HCT116 (cell line): Measurements from ENCODE around the gene RGS18. TPM values are rescaled to one million over a fixed set of nuclear protein-coding genes. Genes with fewer than 3 reads are reported as not detected.

Experiments used
- ATAC-seq: fragments of 200-7000 bp; cut with Tn5 transposase; 2 replicates; pipeline ENCODE4 v1.9.1; 2020; ENCODE audit warnings: mild to moderate bottlenecking, moderate library complexity
- BruUV-seq: library from RNA; stranded (reverse); fragments of 400-500 nt; replicated peaks from 2 replicates; lab custom pipeline; 2021; lab: Mats Ljungman, UMichigan
- CTCF ChIA-PET: fragments of 300-600 bp; sonication (Branson Sonifier 250); formaldehyde crosslinking; loops from one replicate; lab custom pipeline; 2021; ENCODE audit warnings: antibody characterized with exemption; lab: Charles Lee
- POLR2A ChIA-PET: fragments of 300-600, 350-600 bp; sonication (Branson Sonifier 250); formaldehyde crosslinking; loops from one replicate; lab custom pipeline; 2021; ENCODE audit warnings: antibody characterized with exemption; lab: Charles Lee
- RAD21 ChIA-PET, 2 experiments: fragments of 300-600 bp; sonication (Branson Sonifier 250); formaldehyde crosslinking; loops; one replicate each; lab custom pipeline; 2023; ENCODE audit warnings: low total read pairs in 2 of 2; ENCODE audit not compliant: uncharacterized antibody in 2 of 2, unreplicated experiment in 2 of 2, low non-redundant PET in 1 of 2; lab: Charles Lee
- DNase-seq: peaks from one replicate; pipeline ENCODE4 v3.0.0-alpha.2; 2010; ENCODE audit warnings: low read depth, low spot score
- H2AFZ ChIP-seq: fragments of 200-600 bp; shearing (Covaris generic), sonication (generic); 2 replicates; pipeline ENCODE4 v1.6.1; 2017; ENCODE audit warnings: low read depth, mixed run types, mixed read lengths, antibody characterized with exemption, low read length; ENCODE audit not compliant: poor library complexity, severe bottlenecking
- H3K27ac ChIP-seq: 2 replicates; pipeline ENCODE4 v1.5.1; 2012; ENCODE audit warnings: low read depth, low read length
- H3K27me3 ChIP-seq: fragments of 200-600 bp; sonication (generic); 2 replicates; pipeline ENCODE4 v1.6.1; 2016; ENCODE audit warnings: mixed run types, low read length, mixed read lengths; ENCODE audit not compliant: insufficient read depth
- H3K36me3 ChIP-seq, 2 experiments: fragments of 200-500 bp in 1 of 2; fragments of 200-600 bp in 1 of 2; sonication (Bioruptor generic) in 1 of 2; sonication (generic) in 1 of 2; 2 replicates each; pipeline versions ENCODE4 v1.5.1 to v1.6.1; 2014 to 2016; ENCODE audit warnings: low read length in 2 of 2, inconsistent platforms in 1 of 2, mixed read lengths in 1 of 2, mixed run types in 1 of 2; ENCODE audit not compliant: insufficient read depth in 2 of 2, control insufficient read depth in 1 of 2
- H3K4me1 ChIP-seq, 2 experiments: fragments of 200-600 bp in 1 of 2; sonication (generic) in 1 of 2; 2 replicates each; pipeline versions ENCODE4 v1.5.1 to v1.6.1; 2012 to 2017; ENCODE audit warnings: low read length in 2 of 2, inconsistent platforms in 1 of 2, mild to moderate bottlenecking in 1 of 2, mixed read lengths in 1 of 2, mixed run types in 1 of 2, moderate library complexity in 1 of 2; ENCODE audit not compliant: insufficient read depth in 2 of 2, control insufficient read depth in 1 of 2
- H3K4me2 ChIP-seq: fragments of 200-600 bp; sonication (generic); 2 replicates; pipeline ENCODE4 v1.6.1; 2017; ENCODE audit warnings: mixed run types, low read length, mixed read lengths
- H3K4me3 ChIP-seq, 2 experiments: fragments of 200-600 bp in 1 of 2; sonication (generic) in 1 of 2; replicated peaks in 1 of 2; 2 replicates each; pipeline ENCODE4 v1.5.1; 2011 to 2016; ENCODE audit warnings: low read length in 2 of 2, control low read depth in 1 of 2, low read depth in 1 of 2, mild to moderate bottlenecking in 1 of 2, mixed read lengths in 1 of 2, mixed run types in 1 of 2
- H3K79me2 ChIP-seq: fragments of 200-600 bp; sonication (generic); 2 replicates; pipeline ENCODE4 v1.6.1; 2017; ENCODE audit warnings: mild to moderate bottlenecking, mixed run types, low read length, moderate library complexity, mixed read lengths; ENCODE audit not compliant: insufficient read depth
- H3K9ac ChIP-seq: fragments of 200-600 bp; sonication (generic); 2 replicates; pipeline ENCODE4 v1.6.1; 2016; ENCODE audit warnings: low read length, mixed read lengths
- H3K9me2 ChIP-seq: fragments of 200-600 bp; sonication (generic), shearing (Covaris generic); 2 replicates; pipeline ENCODE4 v1.6.1; 2017; ENCODE audit warnings: mixed run types, mild to moderate bottlenecking, moderate library complexity; ENCODE audit not compliant: insufficient read depth
- H3K9me3 ChIP-seq, 2 experiments: fragments of 200-500 bp in 1 of 2; fragments of 200-600 bp in 1 of 2; sonication (Bioruptor generic) in 1 of 2; sonication (generic) in 1 of 2; 2 replicates each; pipeline ENCODE4 v1.6.1; 2014 to 2017; ENCODE audit warnings: low read length in 2 of 2, mixed read lengths in 2 of 2, inconsistent platforms in 1 of 2, low read depth in 1 of 2, mild to moderate bottlenecking in 1 of 2, mixed run types in 1 of 2, moderate library complexity in 1 of 2; ENCODE audit not compliant: control insufficient read depth in 1 of 2, insufficient read depth in 1 of 2
- H4K20me1 ChIP-seq: fragments of 200-600 bp; sonication (generic), shearing (Covaris generic); 2 replicates; pipeline ENCODE4 v1.6.1; 2017; ENCODE audit warnings: mixed run types, mild to moderate bottlenecking, moderate library complexity; ENCODE audit not compliant: insufficient read depth
- CEBPB ChIP-seq: IDR thresholded peaks from 2 replicates; pipeline ENCODE4 v1.6.1; 2012; ENCODE audit warnings: low read depth
- EGR1 ChIP-seq: IDR thresholded peaks from 2 replicates; pipeline ENCODE4 v1.6.1; 2012; ENCODE audit warnings: low read depth
- ELF1 ChIP-seq: IDR thresholded peaks from 2 replicates; pipeline ENCODE4 v1.6.1; 2012; ENCODE audit warnings: low read depth, borderline replicate concordance
- EZH2 ChIP-seq: fragments of 200-600 bp; sonication (generic); IDR thresholded peaks from 2 replicates; pipeline ENCODE4 v1.6.1; 2017; ENCODE audit warnings: antibody characterized with exemption, mixed run types
- EZH2phosphoT487 ChIP-seq: fragments of 200-600 bp; IDR thresholded peaks from 2 replicates; pipeline ENCODE4 v1.6.1; 2018; ENCODE audit warnings: antibody characterized with exemption, borderline replicate concordance
- JUND ChIP-seq: IDR thresholded peaks from 2 replicates; pipeline ENCODE4 v1.6.1; 2012
- POLR2AphosphoS5 ChIP-seq: IDR thresholded peaks from 2 replicates; pipeline ENCODE4 v1.6.1; 2011; ENCODE audit warnings: mild to moderate bottlenecking, low read depth, low read length, moderate library complexity
- TCF7L2 ChIP-seq: IDR thresholded peaks from 2 replicates; pipeline ENCODE4 v1.7.0; 2011; ENCODE audit warnings: borderline replicate concordance, inconsistent platforms; ENCODE audit not compliant: insufficient read depth, insufficient read length; ENCODE audit errors: extremely low read depth
- YY1 ChIP-seq: IDR thresholded peaks from 2 replicates; pipeline ENCODE4 v1.6.1; 2011; ENCODE audit warnings: low read length, low read depth, moderate library complexity, mild to moderate bottlenecking; ENCODE audit not compliant: insufficient replicate concordance; ENCODE audit errors: extremely low read depth
- ZNF274 ChIP-seq: fragments of 200-500 bp; sonication (Bioruptor generic); IDR thresholded peaks from 2 replicates; pipeline ENCODE4 v1.6.1; 2014; ENCODE audit warnings: mild to moderate bottlenecking, low read depth, low read length, inconsistent platforms
- intact Hi-C: fragments of 100-400 bp; cut with micrococcal nuclease; formaldehyde crosslinking; loops from 2 replicates; pipeline ENCODE4 v1.10.0; 2022
- total RNA-seq: library from RNA; stranded (reverse); gene quantifications from one replicate; pipeline ENCODE4 v1.2.1, GENCODE V29; 2021; ENCODE audit not compliant: unreplicated experiment
- TF ChIP-seq, protein P1 (sequence below): IDR thresholded peaks from 2 replicates; pipeline ENCODE4 v1.6.1; 2011; ENCODE audit warnings: mild to moderate bottlenecking, low read length, moderate library complexity; ENCODE audit not compliant: insufficient replicate concordance; ENCODE audit errors: extremely low read depth

Gene RGS18
- total RNA-seq, 1 experiment from 2014 or later, result not detected

DNA sequence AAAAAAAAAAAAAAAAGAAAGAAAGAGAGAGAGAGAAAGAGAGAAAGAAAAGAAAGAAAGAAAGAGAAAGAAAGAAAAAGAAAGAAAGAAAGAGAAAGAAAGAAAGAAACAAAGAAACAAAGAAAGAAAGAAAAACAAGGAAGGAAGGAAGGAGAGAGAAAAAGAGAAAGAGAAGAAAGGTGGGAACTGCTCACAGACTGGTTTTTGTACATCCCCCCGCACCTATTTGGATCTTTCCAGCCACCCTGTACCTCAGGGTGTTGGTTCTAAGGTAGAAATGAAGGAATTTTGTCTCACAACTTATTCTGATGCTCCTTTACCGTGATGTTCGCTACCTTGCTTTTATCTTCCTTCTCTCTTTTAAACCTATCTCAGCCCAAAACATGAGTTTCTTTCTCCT, 43.3 kb upstream of the RGS18 start (continued):
- TF ChIP-seq ZNF274, result no peak

DNA sequence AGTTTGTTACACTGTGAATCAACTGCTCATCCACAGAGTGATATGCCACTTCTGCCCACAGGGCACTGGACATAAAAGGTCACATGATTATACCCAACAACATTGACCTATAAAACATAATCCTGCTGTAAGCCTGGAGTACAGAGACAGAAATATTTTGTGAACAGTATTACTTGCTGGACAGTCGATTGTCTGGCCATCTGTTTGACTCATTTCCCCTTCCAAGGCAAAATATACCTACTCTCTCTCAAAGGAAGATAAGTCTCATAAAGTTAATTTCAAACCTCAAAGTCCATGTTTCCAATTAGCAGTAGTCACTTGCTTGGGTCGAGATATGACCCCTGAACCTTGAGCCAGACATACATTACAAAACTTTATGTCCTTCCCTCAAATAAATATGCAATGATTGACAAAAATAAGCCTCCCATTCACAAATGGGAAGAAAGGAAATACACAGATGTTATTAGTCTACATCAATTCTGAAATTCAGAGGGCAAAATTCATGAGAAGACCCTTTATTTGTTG, 39.3 kb upstream of the RGS18 start:
- no peaks in the 10 kb centered on the region for H3K79me2 ChIP-seq
- no peak overlapping the region for H3K27ac ChIP-seq
- ChIA-PET POLR2A (no interaction called here), RAD21 (no interaction called here), CTCF (no interaction called here)
- H3K27me3 ChIP-seq, result no peaks in the 10 kb centered on the region
- H3K36me3 ChIP-seq, result no peaks in the 10 kb centered on the region
- DNase-seq, result no peak
- no peak overlapping the region for H2AFZ ChIP-seq
- H3K4me1 ChIP-seq, result no peaks in the 10 kb centered on the region
- no peak overlapping the region for H3K4me3 ChIP-seq
- no peak for TF ChIP-seq YY1
- TF ChIP-seq JUND, result no peak
- no peak for TF ChIP-seq ELF1
- no peak for TF ChIP-seq EGR1
- no peak for TF ChIP-seq ZNF274
- no peak for TF ChIP-seq TCF7L2
- TF ChIP-seq, protein P1, sequence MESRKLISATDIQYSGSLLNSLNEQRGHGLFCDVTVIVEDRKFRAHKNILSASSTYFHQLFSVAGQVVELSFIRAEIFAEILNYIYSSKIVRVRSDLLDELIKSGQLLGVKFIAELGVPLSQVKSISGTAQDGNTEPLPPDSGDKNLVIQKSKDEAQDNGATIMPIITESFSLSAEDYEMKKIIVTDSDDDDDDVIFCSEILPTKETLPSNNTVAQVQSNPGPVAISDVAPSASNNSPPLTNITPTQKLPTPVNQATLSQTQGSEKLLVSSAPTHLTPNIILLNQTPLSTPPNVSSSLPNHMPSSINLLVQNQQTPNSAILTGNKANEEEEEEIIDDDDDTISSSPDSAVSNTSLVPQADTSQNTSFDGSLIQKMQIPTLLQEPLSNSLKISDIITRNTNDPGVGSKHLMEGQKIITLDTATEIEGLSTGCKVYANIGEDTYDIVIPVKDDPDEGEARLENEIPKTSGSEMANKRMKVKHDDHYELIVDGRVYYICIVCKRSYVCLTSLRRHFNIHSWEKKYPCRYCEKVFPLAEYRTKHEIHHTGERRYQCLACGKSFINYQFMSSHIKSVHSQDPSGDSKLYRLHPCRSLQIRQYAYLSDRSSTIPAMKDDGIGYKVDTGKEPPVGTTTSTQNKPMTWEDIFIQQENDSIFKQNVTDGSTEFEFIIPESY, result no peak
- no peak for TF ChIP-seq POLR2AphosphoS5
- TF ChIP-seq EZH2phosphoT487, result no peak
- TF ChIP-seq EZH2, result no peak
- no peak for TF ChIP-seq CEBPB
- ATAC-seq, result no peak
- no peaks in the 10 kb centered on the region for H3K9me2 ChIP-seq
- BruUV-seq, result no TSS peak
- intact Hi-C loops, result no loop called here
- no peak overlapping the region for H3K9ac ChIP-seq
- H3K9me3 ChIP-seq, result no peaks in the 10 kb centered on the region
- no peak overlapping the region for H3K4me2 ChIP-seq
- H4K20me1 ChIP-seq, result no peaks in the 10 kb centered on the region
